ENCODE results near the gene BMAL2.

BMAL2 gene

GRCh38 chr12:27324530-27324929, 8.1 kb upstream of the BMAL2 start:
- no peak for DNase-seq (ENCODE audit: low read depth in 2 of 2)

DNA sequence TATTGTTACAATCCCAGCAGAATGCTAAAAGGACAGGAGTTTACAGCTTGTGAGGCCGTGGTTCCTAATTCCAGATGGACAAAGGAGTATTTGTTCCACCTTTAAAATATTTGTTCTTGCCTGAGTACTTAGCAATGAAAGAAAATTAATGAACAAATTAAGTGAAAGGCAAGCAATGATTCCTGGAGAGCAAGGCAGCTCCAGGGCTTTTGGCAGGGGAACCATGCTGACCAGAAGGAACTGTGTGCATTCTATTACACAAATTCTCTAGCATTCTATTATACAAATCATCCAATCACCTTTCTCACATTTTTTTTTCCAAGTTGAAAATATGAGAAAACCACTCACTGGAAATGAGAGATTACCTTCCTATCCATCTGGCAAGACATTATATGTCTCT, 1.8 kb upstream of the BMAL2 start:
- no peak for DNase-seq (ENCODE audit: low read depth in 2 of 2)

- DNase-seq (ENCODE audit: low read depth in 2 of 2), result no peak
Measured at GRCh38 chr12:27331291-27331926, 1.2 kb upstream of the BMAL2 start.

DNA sequence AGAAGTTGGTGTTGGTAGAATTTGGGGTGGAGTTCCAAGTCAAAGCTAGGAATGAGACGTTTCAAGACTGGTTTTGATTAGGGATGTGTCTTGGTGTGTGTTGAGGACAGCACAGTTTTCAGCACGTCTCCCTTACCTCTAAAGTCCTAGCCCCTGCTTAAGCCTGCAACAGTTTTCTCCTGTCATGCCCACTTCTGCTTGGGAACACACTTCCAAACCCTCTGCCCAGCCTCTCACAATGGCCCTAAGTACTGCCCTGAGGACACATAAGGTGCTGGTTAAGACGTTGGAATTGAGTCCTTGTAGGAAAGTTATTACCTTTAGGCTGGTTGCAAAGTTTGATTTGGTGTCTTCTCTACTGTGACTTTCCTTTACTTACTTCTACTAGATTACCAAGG, 710 bp upstream of the BMAL2 start:
- no peak for DNase-seq (ENCODE audit: low read depth in 2 of 2)

DNA sequence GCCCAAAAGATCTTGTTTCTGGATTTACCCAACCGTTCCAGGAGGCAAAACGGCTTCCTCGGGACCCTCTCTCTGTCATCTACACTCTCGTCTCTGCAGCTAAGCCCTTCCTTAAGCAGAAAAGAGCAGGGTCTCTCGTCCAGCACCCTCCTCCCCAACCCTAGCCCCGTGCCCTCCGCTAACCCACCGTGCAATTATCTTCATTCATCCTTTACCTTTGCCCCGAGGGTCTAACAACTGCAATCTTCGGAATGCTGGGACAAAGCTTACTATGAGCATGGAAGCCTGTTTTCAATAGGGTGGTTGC, 276 bp upstream of the BMAL2 start:
- DNase-seq (ENCODE audit: low read depth in 2 of 2), result no peak

DNA sequence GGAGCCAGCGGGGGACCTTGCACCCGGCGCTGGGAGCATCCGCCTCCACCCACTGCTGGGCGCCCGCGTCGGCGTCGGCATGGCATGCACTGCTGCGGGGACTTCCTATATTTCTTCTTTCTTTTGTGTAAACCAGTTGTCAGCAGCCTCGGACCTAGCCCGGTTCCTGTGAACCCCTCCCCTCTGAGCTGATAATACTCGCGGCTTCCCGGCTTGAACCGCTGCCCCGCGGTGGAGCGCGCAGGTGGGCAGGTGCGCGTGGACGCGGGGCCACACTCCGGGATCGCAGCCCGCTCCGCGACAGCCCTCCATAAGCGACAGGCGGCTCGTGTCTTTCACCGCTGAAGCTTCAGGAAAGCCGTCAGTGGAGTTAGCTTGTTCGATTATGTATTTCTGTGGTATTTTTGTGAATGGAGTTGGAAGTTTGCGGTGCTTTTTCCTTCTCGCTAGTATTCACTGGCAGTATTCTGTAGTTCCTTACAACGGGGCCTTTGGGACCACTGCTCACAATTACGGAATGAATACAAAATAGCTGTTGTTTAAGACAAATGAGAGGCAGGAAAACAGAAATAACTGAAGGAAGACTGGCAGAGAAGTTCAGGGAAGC, 870 bp downstream of the BMAL2 start:
- DNase-seq (ENCODE audit: low read depth in 2 of 2), result no peak

GRCh38 chr12:27334042-27334720, 1.5 kb downstream of the BMAL2 start:
- no peak for DNase-seq (ENCODE audit: low read depth in 2 of 2)

DNA sequence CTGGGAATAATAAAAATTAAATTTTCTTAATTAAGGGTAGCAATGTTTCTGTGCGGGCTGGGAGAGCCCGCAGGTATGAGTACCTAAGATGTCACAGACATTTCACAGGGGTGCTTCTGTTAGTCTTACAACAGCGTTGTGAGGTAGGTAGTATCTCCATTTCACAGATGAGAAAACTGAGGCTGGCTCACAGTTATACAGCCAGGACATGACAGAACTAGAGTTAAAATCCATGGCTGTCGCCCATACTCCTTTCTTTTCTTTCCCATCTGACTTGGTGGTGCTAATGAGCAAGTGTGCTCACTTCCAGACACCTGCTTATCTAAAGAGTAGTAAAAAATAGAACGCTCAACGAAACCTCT, 2.1 kb downstream of the BMAL2 start:
- no peak for DNase-seq (ENCODE audit: low read depth in 2 of 2)

DNA sequence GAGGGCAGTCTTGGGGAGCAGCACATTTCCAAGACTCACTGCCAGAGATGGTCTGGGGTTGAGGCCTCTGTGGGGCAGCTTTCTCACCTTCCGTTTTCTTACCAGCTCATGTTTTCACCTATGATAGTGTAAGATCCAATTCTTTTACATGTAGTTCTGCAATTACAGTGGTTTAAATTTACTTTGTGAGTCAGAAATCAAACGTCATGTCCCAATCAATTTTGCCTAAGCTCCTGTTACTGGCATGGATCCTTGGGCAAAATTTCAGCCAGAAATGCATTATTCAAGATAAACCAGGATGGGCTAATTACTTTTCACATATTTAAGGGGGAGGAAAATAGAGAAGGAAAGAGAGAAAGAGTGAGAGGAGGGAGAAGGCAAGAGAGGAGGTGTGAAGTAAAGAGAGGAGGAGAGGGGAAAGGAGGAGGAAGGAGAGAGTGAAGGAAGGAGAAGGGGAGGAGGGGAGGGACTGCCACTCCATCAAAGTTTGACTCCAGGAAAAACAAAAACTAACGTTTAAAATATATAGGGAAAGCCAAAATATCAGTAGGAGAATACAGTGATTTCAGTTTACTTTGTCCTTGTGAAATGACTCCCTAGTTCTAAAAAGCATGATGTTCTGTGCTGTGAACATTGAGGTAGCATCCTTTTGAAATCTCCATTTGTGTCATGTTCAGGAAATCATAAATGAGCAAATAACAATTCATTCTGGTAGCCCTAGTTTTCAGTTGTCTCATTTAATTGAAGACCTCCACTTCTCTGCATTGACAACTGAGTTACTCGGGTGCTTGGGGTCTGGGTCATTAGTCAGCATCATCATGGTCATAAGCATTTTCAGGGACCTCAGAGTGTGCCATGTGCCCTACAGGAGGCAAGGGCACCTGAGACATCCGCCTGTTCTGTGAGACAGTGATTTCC, 3.0 kb downstream of the BMAL2 start:
- no peak for DNase-seq (ENCODE audit: low read depth in 2 of 2)

DNA sequence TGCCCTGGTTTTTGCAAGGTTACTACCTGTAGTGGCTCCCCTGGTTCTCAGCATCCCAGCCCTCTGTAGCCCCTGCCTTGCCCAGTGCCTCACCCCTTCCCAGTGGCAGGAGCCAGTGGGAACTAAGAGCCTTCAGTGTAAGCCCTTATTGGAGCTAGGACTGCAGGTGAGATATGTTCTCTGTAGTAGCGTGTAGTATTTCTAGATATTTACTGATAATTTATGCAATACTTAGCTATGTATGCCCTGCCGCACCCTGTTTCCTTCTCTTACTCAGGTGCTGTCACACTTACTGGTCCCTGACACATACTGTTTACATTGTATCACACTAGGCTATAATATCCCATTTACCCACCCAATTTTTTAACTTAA, 3.6 kb downstream of the BMAL2 start:
- DNase-seq (ENCODE audit: low read depth in 2 of 2), result no peak

GRCh38 chr12:27337376-27337775, 4.7 kb downstream of the BMAL2 start:
- no peak for DNase-seq (ENCODE audit: low read depth in 2 of 2)

GRCh38 chr12:27338473-27338872, 5.8 kb downstream of the BMAL2 start:
- no peak for DNase-seq (ENCODE audit: low read depth in 2 of 2)

- DNase-seq (ENCODE audit: low read depth in 2 of 2), result no peak
Measured at GRCh38 chr12:27340971-27341370, 8.3 kb downstream of the BMAL2 start.

GRCh38 chr12:27342536-27342935, 9.9 kb downstream of the BMAL2 start:
- no peak for DNase-seq (ENCODE audit: low read depth in 2 of 2)

- DNase-seq (ENCODE audit: low read depth in 2 of 2), result no peak
Measured at GRCh38 chr12:27343255-27344000, 10.8 kb downstream of the BMAL2 start.

DNA sequence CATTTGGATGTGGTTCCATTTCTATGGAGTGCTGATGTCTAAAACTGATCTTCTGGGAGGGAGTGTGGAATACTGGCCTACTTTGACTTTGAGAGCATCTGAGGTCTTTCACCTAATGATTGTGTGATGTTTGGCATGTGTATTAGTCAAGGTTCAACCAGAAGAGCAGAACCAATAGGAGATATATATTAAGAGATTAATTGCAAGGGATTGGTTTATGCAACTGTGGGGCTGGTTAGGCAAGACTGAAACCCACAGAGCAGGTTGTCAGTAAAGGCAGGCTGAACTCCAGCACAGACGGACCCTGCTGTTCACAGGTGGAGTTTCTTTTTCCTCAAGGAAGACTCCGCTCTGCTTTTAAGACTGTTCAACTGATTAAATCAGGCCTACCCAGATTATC, 11.6 kb downstream of the BMAL2 start:
- no peak for DNase-seq (ENCODE audit: low read depth in 2 of 2)

DNA sequence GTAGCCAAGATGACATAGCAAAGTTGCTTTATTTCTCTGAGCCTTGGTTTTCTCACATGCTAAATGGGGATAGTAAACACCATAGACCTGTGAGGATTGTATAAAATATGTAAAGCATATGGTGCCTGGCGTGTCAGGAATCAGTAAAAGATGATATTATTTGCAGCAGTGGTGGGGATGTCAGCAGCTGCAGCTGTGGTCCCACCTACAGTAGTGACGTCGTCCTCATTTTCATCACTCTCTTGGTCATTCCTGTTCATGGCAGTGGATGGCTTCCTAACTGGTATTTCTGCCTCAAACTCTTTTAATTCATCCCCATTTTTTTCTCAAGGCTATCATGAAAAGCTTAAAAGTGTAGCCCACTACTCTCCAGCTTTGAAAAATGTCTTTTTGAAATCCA, 12.1 kb downstream of the BMAL2 start:
- DNase-seq (ENCODE audit: low read depth in 2 of 2), result no peak

DNA sequence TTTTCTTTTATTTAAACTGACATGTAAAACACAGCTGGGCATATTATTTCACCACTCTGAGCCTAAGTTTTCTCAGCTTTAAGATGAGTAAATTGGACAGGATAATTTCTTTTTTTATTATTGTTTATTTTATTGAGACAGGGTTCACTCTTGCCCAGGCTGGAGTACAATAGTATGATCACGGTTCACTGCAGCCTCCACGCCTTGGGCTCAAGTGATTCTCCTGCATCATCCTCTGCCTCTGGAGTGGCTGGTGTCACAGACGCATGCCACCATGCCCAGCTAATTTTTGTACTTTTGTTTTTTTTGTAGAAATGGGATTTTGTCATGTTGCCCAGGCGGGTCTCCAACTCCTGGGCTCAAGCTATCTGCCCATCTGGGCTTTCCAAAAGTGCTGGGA, 12.7 kb downstream of the BMAL2 start:
- DNase-seq (ENCODE audit: low read depth in 2 of 2), result no peak

DNA sequence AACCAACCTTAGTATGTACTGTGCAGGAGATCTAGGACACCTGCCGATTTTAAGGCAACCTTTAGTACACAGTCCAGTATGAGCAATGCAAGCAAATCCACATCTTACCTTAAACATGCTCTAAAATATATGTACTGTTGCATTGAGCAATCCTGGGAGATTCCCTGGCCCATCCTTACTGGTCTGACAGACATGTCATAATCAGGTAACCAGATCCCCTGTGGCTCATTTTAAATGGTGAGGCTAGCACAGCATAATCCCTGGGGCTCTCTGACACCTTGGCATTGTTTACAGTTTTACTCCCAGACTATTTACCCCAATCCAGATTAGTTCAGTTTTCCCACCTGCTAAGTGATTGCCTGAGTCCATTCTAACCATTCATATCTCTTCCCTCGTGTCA, 15.1 kb downstream of the BMAL2 start:
- no peak for DNase-seq (ENCODE audit: low read depth in 2 of 2)

- DNase-seq (ENCODE audit: low read depth in 2 of 2), result no peak
Measured at GRCh38 chr12:27351476-27351875, 18.8 kb downstream of the BMAL2 start.

- no peak for DNase-seq (ENCODE audit: low read depth in 2 of 2)
Measured at GRCh38 chr12:27355486-27355885, 22.9 kb downstream of the BMAL2 start.

DNA sequence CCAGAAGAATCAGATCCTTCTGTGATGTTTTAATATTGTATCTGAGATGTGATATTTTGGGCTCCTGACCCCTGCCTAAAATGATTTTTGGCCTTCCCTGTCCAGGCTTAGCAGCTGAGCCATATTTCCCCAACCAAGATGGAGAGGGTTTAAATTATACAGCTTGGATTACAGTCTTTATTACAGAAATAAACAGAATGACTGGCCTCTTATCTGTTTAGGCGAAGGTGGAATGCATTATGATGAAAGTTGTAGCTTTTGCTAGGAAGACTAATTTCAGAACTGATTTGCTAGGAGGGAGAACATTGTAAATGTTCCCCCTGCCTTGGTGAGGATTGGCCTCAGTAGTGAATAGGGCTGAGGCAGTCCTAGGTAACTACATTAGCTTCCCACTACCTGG, 23.3 kb downstream of the BMAL2 start:
- no peak for DNase-seq (ENCODE audit: low read depth in 2 of 2)
